ENCODE measurements around the gene CCDC54.

DNA sequence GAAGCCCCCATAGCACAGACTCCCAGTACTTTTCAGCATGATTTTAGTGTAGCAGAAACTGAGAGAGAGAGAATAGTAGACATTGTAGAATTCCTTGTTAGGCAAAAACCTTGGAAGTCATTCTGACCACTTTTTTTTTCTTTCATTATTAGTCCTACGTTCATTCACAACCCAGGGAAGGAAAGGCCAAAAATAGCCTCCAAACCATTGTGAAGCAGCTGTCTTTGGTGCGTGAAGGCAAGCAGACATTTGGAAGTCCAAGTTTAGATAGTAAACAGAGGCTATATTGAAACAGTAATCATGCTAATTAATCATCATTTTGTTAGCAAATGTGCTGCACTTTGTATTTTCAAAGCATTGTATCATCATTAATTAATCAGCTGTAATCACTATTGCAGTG lies 34.5 kb downstream of the CCDC54 start:
- TF ChIP-seq POLR2A (IDR thresholded peaks at IDR 0.05; ENCODE audit: low read length) (no peak), GATA1 (IDR thresholded peaks at IDR 0.05; ENCODE audit: low read depth, low read length) (no peak)
